GM18519 (cell line): ENCODE results near the gene RAB9A.
A peak's percentile ranks its signal among the peaks of the same experiment; 100 is the strongest.

ENCODE experiments used
- ATAC-seq: cut with Tn5 transposase; IDR thresholded peaks from one replicate; pipeline ENCODE4 v1.9.1; 2021; ENCODE audit warnings: mild to moderate bottlenecking, moderate library complexity; ENCODE audit not compliant: unreplicated experiment, low FRiP score

Gene RAB9A

DNA sequence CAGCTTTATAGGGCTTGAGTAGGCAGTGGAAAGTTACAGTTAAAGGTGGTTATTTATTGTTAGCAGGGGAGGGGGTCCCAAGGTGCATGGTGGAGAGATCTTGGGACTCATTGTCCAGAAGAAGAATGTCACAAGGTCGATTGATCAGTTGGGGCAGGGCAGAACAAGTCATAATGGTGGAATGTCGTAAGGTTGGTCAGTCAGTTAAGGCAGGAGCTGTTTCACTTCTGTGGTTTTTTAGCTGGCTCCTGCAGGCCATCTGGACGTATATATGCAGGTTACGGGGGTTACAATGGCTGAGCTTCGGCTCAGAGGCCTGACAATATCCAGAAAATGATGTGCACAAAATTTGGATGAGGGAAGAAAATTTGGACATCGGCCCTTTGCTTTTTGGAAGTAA, 52.8 kb downstream of the RAB9A start:
- ATAC-seq: no peak

DNA sequence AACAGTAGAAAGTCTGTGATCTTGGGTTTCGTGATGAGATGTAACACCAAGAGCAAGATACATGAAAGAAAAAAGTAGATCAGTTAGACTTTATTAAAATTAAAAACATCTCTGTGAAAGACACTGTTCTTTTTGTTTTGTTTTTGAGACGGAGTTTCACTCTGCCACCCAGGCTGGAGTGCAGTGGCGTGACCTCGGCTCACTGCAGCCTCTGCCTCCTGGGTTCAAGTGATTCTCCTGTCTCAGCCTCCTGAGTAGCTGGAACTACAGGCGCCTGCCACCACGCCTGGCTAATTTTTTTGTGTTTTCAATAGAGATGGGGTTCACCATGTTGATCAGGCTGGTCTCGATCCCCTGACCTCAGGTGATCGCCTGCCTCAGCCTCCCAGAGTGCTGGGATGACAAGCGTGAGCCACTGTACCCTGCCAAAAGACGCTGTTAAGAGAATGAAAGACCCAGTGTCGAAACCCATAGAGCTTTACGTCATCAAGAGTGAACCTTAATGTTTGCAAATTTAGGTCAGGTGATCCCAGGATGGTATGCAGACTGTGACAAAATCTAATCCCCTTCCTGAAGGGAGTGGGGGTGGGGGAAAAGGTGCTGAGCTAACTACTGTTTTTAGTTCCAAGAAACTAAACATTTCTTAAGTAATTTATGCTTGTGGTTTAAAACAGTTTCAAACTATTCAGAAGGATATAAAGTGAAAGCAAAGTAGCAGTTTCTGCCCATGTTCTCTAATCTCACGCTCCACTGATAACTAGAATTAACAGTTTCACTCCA, 53.7 kb downstream of the RAB9A start:
- peak; percentile 83 for ATAC-seq

- no peak for ATAC-seq
Measured at GRCh38 chrX:13747836-13748235, 58.9 kb downstream of the RAB9A start.

- ATAC-seq: no peak
Measured at GRCh38 chrX:13748486-13748885, 59.6 kb downstream of the RAB9A start.

GRCh38 chrX:13750204-13750603, 61.3 kb downstream of the RAB9A start:
- ATAC-seq: no peak

DNA sequence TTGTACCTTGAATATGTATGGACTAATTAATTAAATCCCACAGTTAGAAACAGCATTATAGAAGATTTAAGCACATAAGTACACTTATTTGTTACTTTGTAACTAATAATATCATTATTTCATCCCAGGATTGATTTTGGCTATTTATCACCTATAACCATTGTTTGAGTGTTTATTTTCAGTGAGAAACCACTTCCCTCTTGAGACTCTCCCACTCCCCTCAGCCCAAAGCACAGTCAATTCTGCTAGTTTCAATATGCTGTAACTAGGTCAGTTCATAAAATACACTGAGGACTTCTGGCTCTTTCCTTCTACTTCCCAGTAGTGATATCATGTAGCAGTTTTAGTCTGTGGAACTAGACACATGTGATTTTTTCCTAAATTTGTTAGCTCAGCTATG, 61.9 kb downstream of the RAB9A start:
- ATAC-seq: no peak

- ATAC-seq: no peak
Measured at GRCh38 chrX:13752141-13752540, 63.2 kb downstream of the RAB9A start.

DNA sequence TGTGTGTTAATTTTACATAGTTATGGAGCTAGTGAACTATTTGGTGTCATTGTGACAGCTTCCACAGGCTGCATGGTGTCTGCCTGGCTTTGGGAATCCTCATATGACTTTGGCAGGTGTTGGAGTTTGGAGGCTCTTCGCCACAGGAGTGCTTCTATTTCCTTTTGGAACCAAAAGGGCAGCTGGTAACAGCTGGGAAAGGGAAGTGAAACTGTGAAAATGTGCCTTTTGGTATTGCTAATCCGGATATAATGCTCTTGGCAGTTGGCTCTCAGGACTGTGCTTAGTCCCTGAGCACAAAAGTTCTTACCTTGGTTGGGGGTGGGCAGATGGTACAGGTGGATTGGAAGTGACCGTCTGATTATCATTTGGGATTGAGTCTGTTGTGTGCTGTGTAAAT, 63.7 kb downstream of the RAB9A start:
- ATAC-seq: no peak

GRCh38 chrX:13754765-13755164, 65.8 kb downstream of the RAB9A start:
- ATAC-seq: no peak

DNA sequence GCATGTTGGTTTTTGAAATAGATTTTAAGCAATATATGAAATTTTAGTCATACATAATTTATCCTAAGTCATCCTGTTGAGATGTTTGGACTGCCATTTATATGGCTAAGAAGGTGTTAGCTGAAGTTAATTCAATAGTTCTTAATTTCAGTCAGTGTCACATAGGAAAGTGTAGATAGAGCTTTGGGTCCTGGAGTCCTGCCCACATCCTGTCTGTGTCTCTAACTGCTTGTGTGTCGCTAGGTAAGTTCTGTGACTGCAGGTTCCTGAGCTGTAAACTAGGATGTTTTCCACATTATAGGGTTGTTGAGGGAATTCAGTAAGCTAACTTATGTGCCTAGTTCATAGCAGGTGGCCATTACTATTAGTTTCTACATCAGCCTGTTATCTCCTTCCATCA, 66.3 kb downstream of the RAB9A start:
- ATAC-seq: no peak

DNA sequence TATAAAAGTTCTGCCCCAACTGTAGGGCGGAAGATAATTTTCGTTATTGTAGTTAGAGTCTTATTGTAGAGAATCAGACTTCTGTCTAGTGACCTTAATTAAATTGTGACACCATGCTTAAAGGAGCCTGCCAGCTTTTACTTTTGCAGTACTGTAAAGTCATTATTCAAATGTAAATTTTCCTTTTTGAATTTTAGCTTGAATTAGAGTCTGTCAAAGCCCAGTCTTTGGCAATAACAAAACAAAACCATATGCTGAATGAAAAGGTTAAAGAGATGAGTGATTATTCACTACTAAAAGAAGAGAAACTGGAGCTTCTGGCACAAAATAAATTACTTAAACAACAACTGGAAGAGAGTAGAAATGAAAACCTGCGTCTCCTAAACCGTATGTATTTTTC, 67.5 kb downstream of the RAB9A start:
- ATAC-seq: no peak

GRCh38 chrX:13759152-13759718, 70.3 kb downstream of the RAB9A start:
- ATAC-seq: peak; percentile 60
